GM18511 (cell line): Measurements from ENCODE around the gene HTR3D.
"Not testable (repeated sequence)": the region's sequence is repeated elsewhere in the genome, so short reads cannot be mapped to it uniquely, and the experiment has no call there.

ENCODE experiments used
- ATAC-seq: cut with Tn5 transposase; IDR thresholded peaks from one replicate; pipeline ENCODE4 v1.9.1; 2021; ENCODE audit warnings: mild to moderate bottlenecking, moderate library complexity; ENCODE audit not compliant: unreplicated experiment

Gene HTR3D

DNA sequence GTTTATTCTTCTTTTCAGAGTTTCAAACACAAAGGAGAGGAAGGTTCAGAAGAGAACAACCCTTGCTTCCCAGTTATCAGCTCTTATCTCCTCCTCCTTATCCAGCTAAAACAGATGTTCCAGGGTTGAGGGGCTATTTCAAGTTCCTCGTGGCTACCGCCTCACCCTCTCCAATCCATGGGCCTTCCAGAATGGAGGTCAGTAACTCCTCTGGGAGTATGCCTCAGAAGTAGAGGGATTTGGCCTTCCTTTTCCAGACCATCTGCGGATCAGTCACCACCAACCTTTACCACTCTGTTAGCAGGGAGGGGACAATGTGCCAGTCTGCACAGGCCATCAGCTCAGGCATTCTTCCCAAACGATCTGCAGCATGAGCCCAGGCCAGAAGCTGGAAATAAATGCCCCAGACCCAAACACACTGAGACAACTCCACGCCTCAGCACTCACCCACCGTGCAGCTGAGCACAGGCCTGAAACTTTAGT, 36.1 kb downstream of the HTR3D start:
- no peak for ATAC-seq

DNA sequence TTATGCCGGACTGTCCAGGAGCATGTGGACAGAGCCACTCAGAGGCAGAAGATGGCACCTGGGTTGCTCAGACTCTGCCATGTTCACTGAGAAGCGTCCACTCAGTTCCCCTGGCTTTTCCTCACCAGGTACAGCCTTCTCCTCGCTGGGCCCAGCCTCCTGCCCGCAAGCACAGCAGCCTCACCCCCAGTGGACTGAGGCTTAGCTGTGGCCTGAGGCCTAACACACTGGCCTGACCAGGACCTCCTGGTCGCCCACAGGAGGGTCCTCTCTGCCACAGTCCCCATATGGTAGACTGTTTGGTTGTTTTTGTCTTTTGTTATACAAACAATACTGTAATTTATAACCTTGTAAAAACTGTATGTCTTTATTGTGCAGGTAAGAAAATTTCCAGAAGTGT, 36.8 kb downstream of the HTR3D start:
- no peak for ATAC-seq

DNA sequence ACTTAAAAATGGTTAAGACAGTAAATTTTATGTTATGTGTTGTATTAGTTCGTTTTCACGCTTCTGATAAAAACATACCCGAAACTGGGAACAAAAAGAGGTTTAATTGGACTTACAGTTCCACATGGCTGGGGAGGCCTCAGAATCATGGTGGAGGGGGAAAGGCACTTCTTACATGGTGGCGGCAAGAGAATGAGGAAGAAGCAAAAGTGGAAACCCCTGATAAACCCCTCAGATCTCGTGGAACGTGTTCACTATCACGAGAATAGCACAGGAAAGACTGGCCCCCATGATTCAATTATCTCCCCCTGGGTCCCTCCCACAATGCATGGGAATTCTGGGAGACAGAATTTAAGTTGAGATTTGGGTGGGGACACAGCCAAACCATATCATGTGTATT, 39.6 kb downstream of the HTR3D start:
- not testable (repeated sequence) for ATAC-seq

DNA sequence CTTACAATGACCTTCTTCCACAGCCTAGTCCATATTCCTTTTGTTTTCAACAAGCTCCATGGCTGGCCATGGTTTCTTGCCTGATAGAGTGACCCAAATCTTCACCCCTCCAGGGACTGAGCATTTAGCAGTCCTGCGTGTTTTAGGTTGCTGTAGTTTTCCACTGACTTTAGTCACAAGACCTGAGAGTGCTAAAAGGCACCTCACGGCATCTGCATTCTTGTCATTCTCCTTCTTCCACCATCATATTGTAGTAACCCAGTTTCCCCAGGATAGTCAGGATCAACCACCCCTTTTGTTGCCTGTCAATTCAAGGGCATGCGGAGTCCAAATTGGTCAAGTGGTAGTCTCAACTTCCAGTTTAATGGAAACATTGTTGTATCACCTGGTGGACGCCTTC, 42.1 kb downstream of the HTR3D start:
- ATAC-seq, result no peak

DNA sequence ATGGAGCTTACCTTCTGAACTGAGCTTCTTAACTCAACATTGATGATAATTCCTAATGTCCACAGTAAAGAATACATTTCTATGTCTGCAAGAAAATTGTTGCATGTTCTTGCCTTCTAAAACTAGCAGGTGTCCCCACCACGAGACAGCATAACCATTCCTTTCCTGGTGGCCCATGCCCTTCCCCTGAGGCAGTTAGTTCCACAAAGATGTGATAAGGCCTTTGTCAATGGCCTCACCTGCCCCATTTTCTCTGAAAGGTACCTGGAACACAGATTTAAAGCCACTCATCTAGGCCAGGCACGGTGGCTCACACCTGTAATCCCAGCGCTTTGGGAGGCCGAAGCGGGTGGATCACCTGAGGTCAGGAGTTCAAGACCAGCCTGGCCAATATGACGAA, 44.4 kb downstream of the HTR3D start:
- no peak for ATAC-seq

DNA sequence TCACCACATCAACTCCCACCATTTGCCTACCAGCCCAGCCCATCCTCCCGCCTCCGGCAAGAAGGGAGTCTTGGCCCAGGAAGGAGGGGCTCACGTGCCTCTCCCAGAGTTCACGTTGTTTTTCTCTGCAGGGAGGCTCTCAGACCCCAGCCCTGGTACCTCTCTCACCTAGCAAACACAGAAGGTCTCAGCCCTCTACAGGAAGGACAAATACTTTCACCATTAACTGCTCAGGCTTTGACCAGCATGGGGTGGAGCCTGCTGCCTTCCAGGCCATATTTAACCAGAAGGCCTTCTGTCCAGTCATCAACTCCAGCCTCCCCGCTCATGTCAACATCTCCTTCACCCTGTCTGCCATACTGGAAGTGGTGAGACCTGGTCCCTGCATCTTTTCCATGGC, 46.3 kb downstream of the HTR3D start:
- ATAC-seq, result no peak

DNA sequence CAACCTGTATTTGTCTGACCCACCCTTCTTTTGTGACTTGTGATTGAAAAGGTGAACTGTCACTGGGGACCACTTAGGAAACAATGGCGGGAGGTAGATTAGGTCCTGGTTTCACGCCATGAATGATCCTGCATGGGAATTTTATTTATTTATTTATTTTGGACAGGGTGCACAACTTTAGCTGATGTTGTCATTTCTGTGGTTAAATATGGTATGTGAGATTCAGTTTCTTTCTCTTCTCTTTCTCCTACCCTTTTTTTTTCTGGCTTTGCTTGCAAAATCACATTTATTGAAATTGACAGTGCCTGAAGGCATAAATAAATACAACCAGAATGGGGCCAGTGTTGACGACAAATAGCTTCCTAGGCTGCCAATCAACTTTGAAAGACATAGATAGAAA, 47.3 kb downstream of the HTR3D start:
- no peak for ATAC-seq

DNA sequence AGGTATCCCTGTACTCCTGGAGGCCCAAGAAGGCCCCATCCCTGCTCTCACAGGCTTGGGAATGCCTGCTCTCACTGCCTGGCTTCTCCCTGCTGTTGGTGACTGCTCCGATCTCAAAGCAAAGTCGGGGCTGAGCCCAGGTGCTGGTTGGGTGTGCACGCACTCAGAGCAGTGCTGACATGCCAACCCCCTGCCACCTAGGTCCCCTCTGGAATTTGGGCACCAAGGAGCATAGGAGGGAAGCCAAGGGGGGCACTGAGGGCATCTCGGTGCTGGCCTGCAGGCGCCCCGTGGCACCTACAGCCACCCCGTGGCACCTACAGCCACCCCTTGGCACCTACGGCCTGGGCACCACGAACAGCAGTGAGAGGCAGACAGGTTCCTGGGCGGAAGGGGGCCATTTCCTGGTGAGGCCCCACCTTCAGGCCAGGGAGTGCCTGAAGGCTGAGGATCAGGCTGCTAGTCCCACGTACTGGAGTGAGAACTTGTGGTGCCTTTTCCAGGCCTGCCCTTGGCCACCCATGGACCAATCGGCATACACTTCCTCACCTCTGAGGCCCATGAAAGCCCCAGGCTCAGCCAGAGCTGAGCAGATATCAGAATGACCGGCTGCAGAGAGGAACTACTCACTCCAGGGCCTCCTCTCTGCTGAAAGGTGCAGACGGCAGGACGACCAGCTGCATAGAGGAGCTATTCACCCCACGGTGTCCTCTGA, 49.7 kb downstream of the HTR3D start:
- no peak for ATAC-seq

DNA sequence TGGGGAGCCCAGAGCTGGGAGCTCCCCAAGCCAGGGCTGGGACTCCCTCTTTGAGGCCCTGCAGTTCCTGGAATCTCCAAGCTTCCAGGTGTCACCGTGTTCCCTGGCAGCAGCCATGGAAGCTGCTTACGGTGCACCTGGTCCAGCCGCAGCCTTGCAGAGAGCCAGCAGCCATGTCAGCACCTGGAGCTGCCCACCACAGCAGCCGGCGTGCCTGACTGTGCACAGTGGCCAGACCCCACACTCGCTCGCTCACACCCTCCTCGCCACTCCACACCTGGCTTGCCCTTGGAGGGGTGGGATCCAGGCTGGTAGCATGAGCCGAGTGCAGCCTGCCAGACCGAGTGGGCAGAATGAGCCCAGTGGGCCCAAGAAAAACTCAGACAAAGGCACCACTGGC, 50.5 kb downstream of the HTR3D start:
- no peak for ATAC-seq

DNA sequence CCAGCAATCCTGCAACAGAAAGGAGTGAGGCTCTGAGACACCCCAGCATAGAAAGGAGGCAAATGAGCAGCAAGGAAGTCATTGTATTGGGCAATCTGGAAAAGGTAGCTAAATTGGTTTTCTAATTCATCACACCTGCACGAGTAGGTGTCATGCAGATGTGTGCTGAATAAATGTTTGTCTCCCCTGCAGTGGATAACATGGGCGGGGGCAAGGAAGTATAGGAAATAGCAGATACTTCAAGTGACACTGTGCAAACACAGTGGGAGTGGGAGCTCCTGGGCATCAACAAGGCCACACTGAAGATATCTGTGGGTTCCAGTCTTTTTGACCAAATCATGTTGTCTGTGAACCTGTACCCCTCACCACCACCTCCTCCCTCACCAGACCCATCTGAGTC, 50.9 kb downstream of the HTR3D start:
- no peak for ATAC-seq

DNA sequence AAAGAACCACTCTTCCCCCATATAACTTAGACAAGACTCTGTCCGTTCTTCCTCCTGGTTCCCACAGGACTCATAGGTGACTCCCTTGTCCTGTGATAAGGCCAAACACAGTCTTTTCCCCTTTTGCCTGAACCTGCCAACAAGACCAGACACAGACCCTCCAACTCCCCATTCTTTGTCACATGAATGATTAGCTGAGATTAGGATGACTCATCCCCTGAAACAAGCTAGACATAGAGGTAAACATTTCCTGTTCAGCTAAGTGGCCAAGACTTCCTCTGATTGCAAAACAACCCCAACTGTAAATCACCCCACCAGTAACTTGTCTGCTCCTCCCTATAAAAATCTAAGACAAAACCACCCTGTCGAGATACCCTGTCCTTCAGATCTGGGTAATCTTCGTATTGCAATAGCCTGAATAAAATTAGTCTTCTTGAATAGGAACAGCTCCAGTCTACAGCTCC, 53.9 kb downstream of the HTR3D start:
- no peak for ATAC-seq
